Mesodermal cell (in vitro differentiated cells): ENCODE data around the gene DLX5.

Source experiments
- H3K27ac ChIP-seq: 2 replicates; pipeline ENCODE4 v1.7.0; 2013; ENCODE audit warnings: mild to moderate bottlenecking, low read depth, low read length, moderate library complexity; ENCODE audit not compliant: severe bottlenecking
- H3K36me3 ChIP-seq: 2 replicates; pipeline ENCODE4 v1.7.1; 2013; ENCODE audit warnings: mild to moderate bottlenecking, low read length, moderate library complexity; ENCODE audit not compliant: control insufficient read depth, insufficient read depth
- H3K4me1 ChIP-seq: one replicate; pipeline ENCODE4 v1.7.1; 2013; ENCODE audit warnings: mild to moderate bottlenecking, low read length; ENCODE audit not compliant: insufficient read depth, control insufficient read depth, poor library complexity, severe bottlenecking
- H3K4me3 ChIP-seq: 2 replicates; pipeline ENCODE4 v1.7.0; 2013; ENCODE audit warnings: low read length, control low read depth, mild to moderate bottlenecking; ENCODE audit not compliant: insufficient read depth, poor library complexity, severe bottlenecking; ENCODE audit errors: extremely low read depth
- H3K9me3 ChIP-seq: 2 replicates; pipeline ENCODE4 v1.7.1; 2013; ENCODE audit warnings: mild to moderate bottlenecking, low read length, moderate library complexity; ENCODE audit not compliant: control insufficient read depth
- WGBS, 2 experiments: methylation state at CpG; one replicate each; pipeline ENCODE4 v1.1.5; 2013; ENCODE audit warnings: missing lambda C conversion rate in 2 of 2; ENCODE audit not compliant: insufficient coverage in 2 of 2; 5-methylcytosine and 5-hydroxymethylcytosine counted together

The DLX5 gene

GRCh38 chr7:96982586-96982985 is 42.0 kb downstream of the DLX5 start:
- WGBS, 2 experiments = 100% methylated on average over 1 of the region's 1 CpG
- H3K36me3 ChIP-seq = no peaks in the 10 kb centered on the region
- H3K9me3 ChIP-seq = no peaks in the 10 kb centered on the region
- H3K4me1 ChIP-seq = no peaks in the 10 kb centered on the region
- H3K4me3 ChIP-seq = no peak overlapping the region
- no peak overlapping the region for H3K27ac ChIP-seq

GRCh38 chr7:96979551-96980276 is 44.9 kb downstream of the DLX5 start:
- Histone ChIP-seq H3K4me3 (no peak overlapping the region), H3K4me1 (no peaks in the 10 kb centered on the region), H3K27ac (no peak overlapping the region), H3K36me3 (no peaks in the 10 kb centered on the region), H3K9me3 (no peaks in the 10 kb centered on the region)
- WGBS, 2 experiments = 100% methylated on average over 1 of the region's 2 CpGs

- Histone ChIP-seq H3K36me3 (no peaks in the 10 kb centered on the region), H3K4me3 (no peak overlapping the region), H3K9me3 (no peaks in the 10 kb centered on the region), H3K27ac (no peak overlapping the region), H3K4me1 (no peaks in the 10 kb centered on the region)
These were observed 47.2 kb downstream of the DLX5 start for GRCh38 chr7:96977445-96977844.

DNA sequence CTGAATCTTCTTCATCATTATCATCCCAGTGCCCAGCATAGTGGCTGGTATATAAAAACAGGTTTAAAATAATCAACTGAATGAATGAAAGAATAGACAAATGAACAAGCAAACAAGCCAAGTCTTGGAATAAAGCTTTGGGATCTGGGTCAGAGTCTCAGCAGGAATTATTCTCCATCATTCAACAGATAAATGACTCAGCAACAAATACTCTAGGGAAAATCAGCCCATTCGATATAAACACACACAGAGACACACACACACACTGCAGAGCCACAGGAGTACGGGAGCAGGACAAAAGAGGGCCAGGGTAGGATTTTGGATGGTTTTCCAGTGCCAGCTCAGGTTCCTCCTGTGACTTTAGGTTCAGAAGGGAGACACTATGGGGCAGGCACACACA is 48.5 kb downstream of the DLX5 start:
- WGBS, 2 experiments = 33 to 67% methylated on average over 1 of the region's 2 CpGs
- no peak overlapping the region for H3K27ac ChIP-seq
- H3K9me3 ChIP-seq = no peaks in the 10 kb centered on the region
- H3K4me3 ChIP-seq = no peak overlapping the region
- H3K4me1 ChIP-seq = no peaks in the 10 kb centered on the region
- H3K36me3 ChIP-seq = no peaks in the 10 kb centered on the region

- no peaks in the 10 kb centered on the region for H3K36me3 ChIP-seq
- no peak overlapping the region for H3K27ac ChIP-seq
- no peaks in the 10 kb centered on the region for H3K9me3 ChIP-seq
- H3K4me3 ChIP-seq = no peak overlapping the region
- no peaks in the 10 kb centered on the region for H3K4me1 ChIP-seq
- 90 to 100% methylated on average over 1 to 2 of the region's 2 CpGs for WGBS, 2 experiments
These were observed 50.6 kb downstream of the DLX5 start for GRCh38 chr7:96973986-96974385.

- Histone ChIP-seq H3K9me3 (no peaks in the 10 kb centered on the region), H3K4me1 (no peaks in the 10 kb centered on the region), H3K27ac (no peak overlapping the region), H3K36me3 (no peaks in the 10 kb centered on the region), H3K4me3 (no peak overlapping the region)
These were observed 53.9 kb downstream of the DLX5 start for GRCh38 chr7:96970739-96971138.
